T-cell (primary cell): ENCODE results near the gene DTNB. TPM values are rescaled to one million over a fixed set of nuclear protein-coding genes. Genes with fewer than 3 reads are reported as not detected.

ENCODE experiments used
- ATAC-seq, 4 experiments: fragments of 200-7000 bp in 3 of 4; fragments of 150-1000 bp in 1 of 4; cut with Tn5 transposase; replicated peaks in 1 of 4; 1 replicate in 3 of 4; 2 replicates in 1 of 4; pipeline ENCODE4 v1.10.0; 2021; ENCODE audit warnings: moderate library complexity in 3 of 4, mild to moderate bottlenecking in 2 of 4, moderate number of reproducible peaks in 1 of 4
- CTCF ChIA-PET, 2 donors: fragments of 300-600 bp; sonication (Branson Sonifier 250); formaldehyde crosslinking; loops; one replicate each; lab custom pipeline; 2022; ENCODE audit warnings: antibody characterized with exemption in 2 of 2; lab: Charles Lee
- POLR2A ChIA-PET, 2 donors: fragments of 300-600 bp; sonication (Branson Sonifier 250); formaldehyde crosslinking; loops; one replicate each; lab custom pipeline; 2022; ENCODE audit warnings: antibody characterized with exemption in 2 of 2; lab: Charles Lee
- DNase-seq, 35 experiments: peaks; one replicate each; pipeline versions ENCODE4 v3.0.0 to v3.0.0-alpha.2; 2013 to 2023
- H3K27ac ChIP-seq: one replicate; pipeline ENCODE4 v1.5.1; 2013; ENCODE audit warnings: low read length
- H3K27me3 ChIP-seq, 2 experiments: replicated peaks in 1 of 2; 1 replicate in 1 of 2; 2 replicates in 1 of 2; pipeline versions ENCODE4 v1.6.1 to v1.7.0; 2013; ENCODE audit warnings: low read length in 1 of 2, mixed read lengths in 1 of 2; ENCODE audit not compliant: control insufficient read depth in 2 of 2, insufficient read depth in 2 of 2; ENCODE audit errors: extremely low read depth in 1 of 2
- H3K36me3 ChIP-seq, 2 donors: 1 replicate in 1 of 2; 2 replicates in 1 of 2; pipeline versions ENCODE4 v1.6.1 to v1.7.0; 2013; ENCODE audit warnings: low read length in 1 of 2; ENCODE audit not compliant: control insufficient read depth in 2 of 2, insufficient read depth in 1 of 2; ENCODE audit errors: extremely low read depth in 1 of 2
- H3K4me1 ChIP-seq, 2 experiments: 1 replicate in 1 of 2; 2 replicates in 1 of 2; pipeline versions ENCODE4 v1.6.1 to v1.7.0; 2013; ENCODE audit warnings: low read length in 2 of 2, mixed read lengths in 1 of 2; ENCODE audit not compliant: insufficient read depth in 2 of 2, control insufficient read depth in 1 of 2; ENCODE audit errors: extremely low read depth in 1 of 2
- H3K4me3 ChIP-seq, 2 donors: 1 replicate in 1 of 2; 2 replicates in 1 of 2; pipeline versions ENCODE4 v1.5.1 to v1.7.0; 2013; ENCODE audit warnings: mild to moderate bottlenecking in 2 of 2, low read length in 1 of 2, moderate library complexity in 1 of 2; ENCODE audit not compliant: control insufficient read depth in 1 of 2; ENCODE audit errors: extremely low read depth in 1 of 2
- H3K9me3 ChIP-seq: 2 replicates; pipeline ENCODE4 v1.7.0; 2013
- H3K27ac Mint-ChIP-seq, 2 donors: one replicate each; pipeline ENCODE4 v1.8.0; 2020 to 2021; ENCODE audit warnings: mild to moderate bottlenecking in 2 of 2, mixed read lengths in 2 of 2
- H3K27me3 Mint-ChIP-seq, 2 donors: one replicate each; pipeline ENCODE4 v1.8.0; 2021 to 2022; ENCODE audit warnings: mixed read lengths in 2 of 2
- H3K36me3 Mint-ChIP-seq: one replicate; pipeline ENCODE4 v1.8.0; 2021; ENCODE audit warnings: mixed read lengths
- H3K4me1 Mint-ChIP-seq, 3 donors: one replicate each; pipeline ENCODE4 v1.8.0; 2020 to 2022; ENCODE audit warnings: mixed read lengths in 3 of 3, mild to moderate bottlenecking in 1 of 3
- H3K4me3 Mint-ChIP-seq, 3 donors: one replicate each; pipeline ENCODE4 v1.8.0; 2020 to 2022; ENCODE audit warnings: mild to moderate bottlenecking in 3 of 3, mixed read lengths in 3 of 3, moderate library complexity in 3 of 3
- H3K9me3 Mint-ChIP-seq, 3 donors: one replicate each; pipeline ENCODE4 v1.8.0; 2020 to 2022; ENCODE audit warnings: mixed read lengths in 3 of 3
- WGBS: methylation state at CpG from one replicate; pipeline ENCODE4 v1.1.5; 2013; ENCODE audit warnings: missing lambda C conversion rate; ENCODE audit not compliant: insufficient coverage; 5-methylcytosine and 5-hydroxymethylcytosine counted together
- total RNA-seq, 35 experiments: library from RNA in 6 of 35; stranded (reverse) in 6 of 35; fragments of 120-200 nt in 1 of 35; gene quantifications; one replicate each; pipeline versions ENCODE4 v1.2.1 to v1.2.4 and lab custom pipeline; 2013 to 2026

Gene DTNB
- total RNA-seq, 5 donors from 2014 or later (not counting 1 experiment from before 2014, with no cell fraction given): 33.4 to 45.7 (median 39.6) TPM

GRCh38 chr2:25481381-25482300 is 191.7 kb downstream of the DTNB start:
- ChIA-PET CTCF (no interaction called here), POLR2A (interaction anchor here in 1 of 2 donors (0.6 kb wide), 1 partner anchor 36 kb away, joined by 6 read pairs; no protein-coding TSS in a partner anchor)
- no peak for ATAC-seq

GRCh38 chr2:25480561-25480960 is 192.8 kb downstream of the DTNB start:
- Histone ChIP-seq H3K4me1 (no peaks in the 10 kb centered on the region), H3K4me3 (no peak overlapping the region), H3K36me3 (peaks cover 3 to 9% of the 10 kb centered on the region in 2 donors), H3K9me3 (no peaks in the 10 kb centered on the region), H3K27me3 (no peaks in the 10 kb centered on the region), H3K27ac (no peak overlapping the region)
- H3K27me3 Mint-ChIP-seq: no peaks in the 10 kb centered on the region
- CTCF ChIA-PET: interaction anchor here in 1 of 2 donors (0.5 kb wide), 1 partner anchor 164 kb away, joined by 4 read pairs; no protein-coding TSS in a partner anchor
- H3K9me3 Mint-ChIP-seq: peaks cover 0 to 4% (median 0%) of the 10 kb centered on the region in 3 donors
- DNase-seq: no peak
- H3K4me1 Mint-ChIP-seq: peaks cover 0 to 4% (median 2%) of the 10 kb centered on the region in 3 donors
- no peak overlapping the region for H3K4me3 Mint-ChIP-seq
- ATAC-seq: no peak
- no CpG with 5 or more reads among the region's 7 CpGs for WGBS
- H3K27ac Mint-ChIP-seq: no peak overlapping the region
- POLR2A ChIA-PET: no interaction called here
- peaks cover 52% of the 10 kb centered on the region for H3K36me3 Mint-ChIP-seq

More at GRCh38 chr2:25481381-25482300, 191.7 kb downstream of the DTNB start:
- Histone ChIP-seq H3K4me3 (no peak overlapping the region), H3K27ac (no peak overlapping the region), H3K4me1 (no peaks in the 10 kb centered on the region), H3K9me3 (no peaks in the 10 kb centered on the region), H3K36me3 (peaks cover 3 to 9% of the 10 kb centered on the region in 2 donors), H3K27me3 (no peaks in the 10 kb centered on the region)
- no peak for DNase-seq
- Mint-ChIP-seq H3K27ac (no peak overlapping the region), H3K4me1 (peaks cover 0 to 4% (median 2%) of the 10 kb centered on the region in 3 donors), H3K36me3 (peaks cover 46% of the 10 kb centered on the region), H3K4me3 (no peak overlapping the region), H3K9me3 (no peaks in the 10 kb centered on the region), H3K27me3 (no peaks in the 10 kb centered on the region)
- WGBS: 100% methylated on average over 1 of the region's 4 CpGs

GRCh38 chr2:25479761-25480160 is 193.6 kb downstream of the DTNB start:
- Histone ChIP-seq H3K4me3 (no peak overlapping the region), H3K9me3 (no peaks in the 10 kb centered on the region), H3K27me3 (no peaks in the 10 kb centered on the region), H3K36me3 (peaks cover 3 to 13% of the 10 kb centered on the region in 2 donors), H3K4me1 (no peaks in the 10 kb centered on the region), H3K27ac (no peak overlapping the region)
- Mint-ChIP-seq H3K27me3 (no peaks in the 10 kb centered on the region), H3K36me3 (peaks cover 59% of the 10 kb centered on the region), H3K27ac (no peak overlapping the region), H3K4me1 (peaks cover 0 to 4% (median 2%) of the 10 kb centered on the region in 3 donors), H3K9me3 (peaks cover 0 to 8% (median 0%) of the 10 kb centered on the region in 3 donors), H3K4me3 (no peak overlapping the region)
- DNase-seq: no peak
- ChIA-PET POLR2A (no interaction called here), CTCF (no interaction called here)
- 100% methylated on average over 2 of the region's 5 CpGs for WGBS
- no peak for ATAC-seq

- Mint-ChIP-seq H3K4me3 (no peak overlapping the region), H3K27ac (no peak overlapping the region), H3K4me1 (peaks cover 0 to 2% (median 0%) of the 10 kb centered on the region in 3 donors), H3K36me3 (peaks cover 65% of the 10 kb centered on the region), H3K27me3 (no peaks in the 10 kb centered on the region), H3K9me3 (peaks cover 0 to 8% (median 0%) of the 10 kb centered on the region in 3 donors)
- DNase-seq (no peak), ATAC-seq (no peak)
- H3K36me3 ChIP-seq: peaks cover 3 to 13% of the 10 kb centered on the region in 2 donors
- POLR2A ChIA-PET: no interaction called here
- no peaks in the 10 kb centered on the region for H3K4me1 ChIP-seq
- CTCF ChIA-PET: no interaction called here
- H3K27ac ChIP-seq: no peak overlapping the region
- H3K4me3 ChIP-seq: no peak overlapping the region
- no peaks in the 10 kb centered on the region for H3K27me3 ChIP-seq
- H3K9me3 ChIP-seq: no peaks in the 10 kb centered on the region
- 84% methylated on average over 3 of the region's 11 CpGs for WGBS
Measured at GRCh38 chr2:25478736-25479135, 194.6 kb downstream of the DTNB start.

- no peaks in the 10 kb centered on the region for H3K4me1 Mint-ChIP-seq
- peaks cover 66% of the 10 kb centered on the region for H3K36me3 Mint-ChIP-seq
- ATAC-seq: no peak
- Histone ChIP-seq H3K9me3 (no peaks in the 10 kb centered on the region), H3K27ac (no peak overlapping the region), H3K27me3 (no peaks in the 10 kb centered on the region), H3K4me3 (no peak overlapping the region), H3K4me1 (no peaks in the 10 kb centered on the region), H3K36me3 (peaks cover 3 to 7% of the 10 kb centered on the region in 2 donors)
- DNase-seq: no peak
- POLR2A ChIA-PET: no interaction called here
- H3K27ac Mint-ChIP-seq: no peak overlapping the region
- WGBS: 100% methylated on average over 2 of the region's 12 CpGs
- H3K9me3 Mint-ChIP-seq: peaks cover 0 to 8% (median 0%) of the 10 kb centered on the region in 3 donors
- CTCF ChIA-PET: no interaction called here
- H3K4me3 Mint-ChIP-seq: no peak overlapping the region
- no peaks in the 10 kb centered on the region for H3K27me3 Mint-ChIP-seq
Measured at GRCh38 chr2:25473758-25474340, 199.5 kb downstream of the DTNB start.

GRCh38 chr2:25473131-25473530 is 200.2 kb downstream of the DTNB start:
- peaks cover 66% of the 10 kb centered on the region for H3K36me3 Mint-ChIP-seq
- ChIA-PET CTCF (no interaction called here), POLR2A (no interaction called here)
- H3K4me1 Mint-ChIP-seq: no peaks in the 10 kb centered on the region
- peaks cover 0 to 7% of the 10 kb centered on the region in 2 donors for H3K36me3 ChIP-seq
- H3K4me3 Mint-ChIP-seq: no peak overlapping the region
- DNase-seq (no peak), ATAC-seq (no peak)
- no peak overlapping the region for H3K27ac ChIP-seq
- H3K27ac Mint-ChIP-seq: no peak overlapping the region
- peaks cover 0 to 8% (median 0%) of the 10 kb centered on the region in 3 donors for H3K9me3 Mint-ChIP-seq
- no peaks in the 10 kb centered on the region for H3K4me1 ChIP-seq
- H3K27me3 ChIP-seq: no peaks in the 10 kb centered on the region
- H3K4me3 ChIP-seq: no peak overlapping the region
- no peaks in the 10 kb centered on the region for H3K9me3 ChIP-seq
- 63% methylated on average over 1 of the region's 1 CpG for WGBS
- H3K27me3 Mint-ChIP-seq: no peaks in the 10 kb centered on the region
